ENCODE results near the gene GIMAP6. TPM values are rescaled to one million over a fixed set of nuclear protein-coding genes. Genes with fewer than 3 reads are reported as not detected.
"Not testable (repeated sequence)": the region's sequence is repeated elsewhere in the genome, so short reads cannot be mapped to it uniquely, and the experiment has no call there.

Gene GIMAP6
- total RNA-seq, 1 experiment from 2014 or later: not detected

DNA sequence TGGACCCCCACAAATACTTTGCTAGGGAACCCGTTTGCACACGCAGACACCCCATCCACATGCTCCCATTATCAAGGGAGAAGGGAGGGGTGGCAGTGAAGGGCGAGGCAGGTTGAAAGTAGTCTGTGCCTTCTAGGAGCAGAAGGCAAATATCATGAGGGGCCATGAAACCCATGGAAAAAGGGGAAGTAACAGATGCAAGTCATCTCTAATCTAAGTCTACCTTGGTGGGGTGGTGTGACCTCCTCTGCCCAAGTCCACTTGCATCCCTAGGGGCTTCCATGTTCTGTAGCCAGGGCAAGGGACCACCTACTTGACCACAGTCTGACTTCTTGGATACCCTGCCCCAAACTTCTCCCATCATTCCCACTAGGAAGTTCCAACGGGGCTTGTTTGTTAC lies 5.5 kb downstream of the GIMAP6 start:
- no peaks in the 10 kb centered on the region for H3K4me1 ChIP-seq (replicated peaks)
- H3K27ac ChIP-seq: no peak overlapping the region
- no peak overlapping the region for H3K4me3 ChIP-seq
- no peaks in the 10 kb centered on the region for H3K27me3 ChIP-seq (replicated peaks)
- H3K36me3 ChIP-seq: no peaks in the 10 kb centered on the region
- DNase-seq (ENCODE audit: low read depth in 1 of 2, low spot score in 2 of 2): no peak
- H3K9me3 ChIP-seq (replicated peaks): no peaks in the 10 kb centered on the region

DNA sequence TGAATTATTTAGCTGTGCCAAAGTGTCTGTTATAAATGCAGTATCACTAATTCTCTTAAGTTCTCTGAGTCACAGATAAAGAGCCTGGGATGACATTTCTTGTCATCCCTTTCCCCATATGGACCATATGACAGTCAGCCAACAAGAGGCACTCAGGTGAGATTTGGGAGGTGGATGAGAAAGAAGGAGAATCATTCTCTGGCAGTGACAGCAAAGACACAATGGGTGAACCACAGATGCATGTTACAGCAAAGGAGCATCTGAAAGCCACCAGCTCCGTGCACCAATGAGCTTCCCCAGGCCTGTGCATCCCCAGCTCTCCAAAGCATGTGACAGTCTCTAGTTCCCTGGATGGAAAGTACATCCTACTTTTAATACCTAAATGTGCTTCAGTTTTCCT lies 10.8 kb downstream of the GIMAP6 start:
- Histone ChIP-seq H3K36me3 (no peaks in the 10 kb centered on the region), H3K4me3 (no peak overlapping the region), H3K4me1 (replicated peaks) (no peaks in the 10 kb centered on the region), H3K27me3 (replicated peaks) (no peaks in the 10 kb centered on the region), H3K27ac (no peak overlapping the region), H3K9me3 (replicated peaks) (no peaks in the 10 kb centered on the region)
- no peak for DNase-seq (ENCODE audit: low read depth in 1 of 2, low spot score in 2 of 2)

- H3K4me1 ChIP-seq (replicated peaks): no peaks in the 10 kb centered on the region
- no peaks in the 10 kb centered on the region for H3K27me3 ChIP-seq (replicated peaks)
- H3K36me3 ChIP-seq: no peaks in the 10 kb centered on the region
- no peak for DNase-seq (ENCODE audit: low read depth in 1 of 2, low spot score in 2 of 2)
- no peak overlapping the region for H3K27ac ChIP-seq
- H3K9me3 ChIP-seq (replicated peaks): no peaks in the 10 kb centered on the region
- no peak overlapping the region for H3K4me3 ChIP-seq
Observed at GRCh38 chr7:150620617-150621371, 11.4 kb downstream of the GIMAP6 start.

DNA sequence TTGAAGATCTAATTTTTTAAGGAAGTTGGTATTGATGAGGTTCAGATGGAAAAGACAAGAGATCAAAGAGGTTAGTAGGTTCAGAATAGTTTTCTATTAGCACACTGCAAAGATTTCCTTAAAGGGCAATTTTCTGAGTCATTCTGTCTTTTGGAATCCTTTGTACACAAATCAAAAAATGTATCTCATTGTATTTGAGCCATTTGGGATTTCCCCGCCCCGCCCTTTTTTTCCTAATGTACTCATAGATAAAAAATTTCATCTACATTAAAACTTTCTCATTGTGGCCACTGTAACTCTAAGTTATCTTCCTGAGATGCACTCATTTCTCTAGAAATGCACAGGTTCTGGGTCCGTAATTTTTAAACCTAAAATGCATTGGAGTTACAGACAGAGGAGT lies 12.1 kb downstream of the GIMAP6 start:
- Histone ChIP-seq H3K27me3 (replicated peaks) (no peaks in the 10 kb centered on the region), H3K36me3 (no peaks in the 10 kb centered on the region), H3K4me1 (replicated peaks) (no peaks in the 10 kb centered on the region), H3K27ac (no peak overlapping the region), H3K4me3 (no peak overlapping the region), H3K9me3 (replicated peaks) (no peaks in the 10 kb centered on the region)
- DNase-seq (ENCODE audit: low read depth in 1 of 2, low spot score in 2 of 2): no peak

- H3K9me3 ChIP-seq (replicated peaks); H3K36me3 ChIP-seq; DNase-seq (ENCODE audit: low read depth in 1 of 2, low spot score in 2 of 2); H3K4me3 ChIP-seq; H3K27me3 ChIP-seq (replicated peaks); H3K4me1 ChIP-seq (replicated peaks); H3K27ac ChIP-seq: not testable (repeated sequence)
Observed at GRCh38 chr7:150615221-150615755, 16.9 kb downstream of the GIMAP6 start.

DNA sequence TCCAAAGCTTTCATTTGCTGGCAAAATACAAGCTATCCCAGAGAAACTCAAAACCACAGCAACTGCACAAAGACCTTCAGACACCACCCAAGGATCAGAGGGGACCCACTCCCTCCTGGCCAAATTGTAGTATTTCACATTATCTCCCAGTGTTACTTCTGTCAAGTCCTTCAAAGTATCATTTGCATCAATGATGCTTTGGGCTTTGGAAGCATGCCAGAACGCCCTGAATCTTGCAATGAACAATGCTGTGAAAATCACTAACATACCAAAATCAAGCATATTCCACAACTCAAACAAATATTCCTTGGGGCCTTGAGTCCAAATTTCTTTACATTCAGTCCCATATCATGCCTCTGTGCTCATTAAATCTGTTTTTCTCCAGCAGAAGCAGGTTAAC lies 17.8 kb downstream of the GIMAP6 start:
- H3K4me3 ChIP-seq; H3K27me3 ChIP-seq (replicated peaks); DNase-seq (ENCODE audit: low read depth in 1 of 2, low spot score in 2 of 2); H3K27ac ChIP-seq; H3K9me3 ChIP-seq (replicated peaks); H3K4me1 ChIP-seq (replicated peaks); H3K36me3 ChIP-seq: not testable (repeated sequence)

DNA sequence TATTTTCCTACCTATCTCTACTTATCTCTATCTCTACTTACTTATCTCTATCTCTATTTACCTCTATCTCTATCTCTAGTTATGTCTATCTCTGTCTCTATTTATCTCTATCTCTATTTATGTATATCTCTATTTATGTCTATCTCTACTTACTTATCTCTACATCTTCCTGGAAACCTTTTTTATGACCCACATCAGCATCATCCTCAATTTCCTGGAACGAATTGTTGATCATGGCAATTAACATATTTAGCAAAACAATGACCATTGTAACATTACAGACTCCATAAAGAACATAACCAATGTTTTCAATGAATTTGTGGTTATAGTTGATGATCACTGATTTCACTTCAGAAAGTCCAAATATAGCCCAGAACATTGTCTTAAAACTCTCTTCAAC lies 18.3 kb downstream of the GIMAP6 start:
- Histone ChIP-seq H3K4me3 (no peak overlapping the region), H3K27ac (no peak overlapping the region), H3K9me3 (replicated peaks) (no peaks in the 10 kb centered on the region), H3K4me1 (replicated peaks) (no peaks in the 10 kb centered on the region), H3K27me3 (replicated peaks) (no peaks in the 10 kb centered on the region), H3K36me3 (no peaks in the 10 kb centered on the region)
- DNase-seq (ENCODE audit: low read depth in 1 of 2, low spot score in 2 of 2): no peak

- DNase-seq (ENCODE audit: low read depth in 1 of 2, low spot score in 2 of 2): no peak
- H3K4me1 ChIP-seq (replicated peaks): no peaks in the 10 kb centered on the region
Observed at GRCh38 chr7:150612925-150613324, 19.3 kb downstream of the GIMAP6 start.

GRCh38 chr7:150610233-150610632 lies 22.0 kb downstream of the GIMAP6 start:
- no peaks in the 10 kb centered on the region for H3K27me3 ChIP-seq (replicated peaks)
- H3K36me3 ChIP-seq: no peaks in the 10 kb centered on the region
- H3K4me1 ChIP-seq (replicated peaks): no peaks in the 10 kb centered on the region
- no peak overlapping the region for H3K4me3 ChIP-seq
- no peak overlapping the region for H3K27ac ChIP-seq
- H3K9me3 ChIP-seq (replicated peaks): no peaks in the 10 kb centered on the region
- DNase-seq (ENCODE audit: low read depth in 1 of 2, low spot score in 2 of 2): no peak

More at GRCh38 chr7:150612925-150613324, 19.3 kb downstream of the GIMAP6 start:
- no peaks in the 10 kb centered on the region for H3K36me3 ChIP-seq
- H3K27me3 ChIP-seq (replicated peaks): no peaks in the 10 kb centered on the region
- H3K27ac ChIP-seq: no peak overlapping the region
- H3K4me3 ChIP-seq: no peak overlapping the region
- H3K9me3 ChIP-seq (replicated peaks): no peaks in the 10 kb centered on the region

GRCh38 chr7:150603600-150603999 lies 28.6 kb downstream of the GIMAP6 start:
- H3K27me3 ChIP-seq (replicated peaks); H3K27ac ChIP-seq; H3K4me1 ChIP-seq (replicated peaks); DNase-seq (ENCODE audit: low read depth in 1 of 2, low spot score in 2 of 2); H3K36me3 ChIP-seq; H3K4me3 ChIP-seq; H3K9me3 ChIP-seq (replicated peaks): not testable (repeated sequence)

- Histone ChIP-seq H3K4me1 (replicated peaks) (no peaks in the 10 kb centered on the region), H3K27me3 (replicated peaks) (no peaks in the 10 kb centered on the region), H3K36me3 (no peaks in the 10 kb centered on the region), H3K4me3 (no peak overlapping the region), H3K9me3 (replicated peaks) (no peaks in the 10 kb centered on the region), H3K27ac (no peak overlapping the region)
- DNase-seq (ENCODE audit: low read depth in 1 of 2, low spot score in 2 of 2): no peak
Observed at GRCh38 chr7:150595361-150595760, 36.8 kb downstream of the GIMAP6 start.

- H3K27me3 ChIP-seq (replicated peaks): no peaks in the 10 kb centered on the region
- H3K4me1 ChIP-seq (replicated peaks): no peaks in the 10 kb centered on the region
- no peaks in the 10 kb centered on the region for H3K9me3 ChIP-seq (replicated peaks)
- H3K27ac ChIP-seq: no peak overlapping the region
- H3K36me3 ChIP-seq: no peaks in the 10 kb centered on the region
- DNase-seq (ENCODE audit: low read depth in 1 of 2, low spot score in 2 of 2): no peak
- no peak overlapping the region for H3K4me3 ChIP-seq
Observed at GRCh38 chr7:150594805-150595204, 37.4 kb downstream of the GIMAP6 start.

DNA sequence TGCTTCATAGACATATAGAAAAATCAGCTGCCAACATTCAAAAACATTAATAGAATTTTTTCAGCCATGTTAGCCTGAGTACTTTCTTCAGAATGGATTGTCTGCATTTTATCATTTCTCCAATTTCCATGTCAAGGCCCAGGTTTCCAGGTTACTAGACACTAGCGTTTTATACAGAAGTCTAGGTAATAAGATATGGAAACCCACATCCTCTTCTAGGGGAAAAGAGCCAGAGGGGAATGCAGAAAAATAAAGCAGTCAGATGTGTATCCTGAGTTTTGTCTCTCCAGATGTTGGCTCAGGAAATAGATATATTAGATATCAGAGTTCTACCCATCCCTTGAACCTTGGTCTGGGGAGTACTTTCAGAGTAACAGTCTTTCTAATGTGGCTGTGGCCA lies 44.6 kb downstream of the GIMAP6 start:
- no peak overlapping the region for H3K27ac ChIP-seq
- no peak overlapping the region for H3K4me3 ChIP-seq
- no peaks in the 10 kb centered on the region for H3K9me3 ChIP-seq (replicated peaks)
- no peak for DNase-seq (ENCODE audit: low read depth in 1 of 2, low spot score in 2 of 2)
- H3K27me3 ChIP-seq (replicated peaks): no peaks in the 10 kb centered on the region
- H3K36me3 ChIP-seq: no peaks in the 10 kb centered on the region
- H3K4me1 ChIP-seq (replicated peaks): no peaks in the 10 kb centered on the region

DNA sequence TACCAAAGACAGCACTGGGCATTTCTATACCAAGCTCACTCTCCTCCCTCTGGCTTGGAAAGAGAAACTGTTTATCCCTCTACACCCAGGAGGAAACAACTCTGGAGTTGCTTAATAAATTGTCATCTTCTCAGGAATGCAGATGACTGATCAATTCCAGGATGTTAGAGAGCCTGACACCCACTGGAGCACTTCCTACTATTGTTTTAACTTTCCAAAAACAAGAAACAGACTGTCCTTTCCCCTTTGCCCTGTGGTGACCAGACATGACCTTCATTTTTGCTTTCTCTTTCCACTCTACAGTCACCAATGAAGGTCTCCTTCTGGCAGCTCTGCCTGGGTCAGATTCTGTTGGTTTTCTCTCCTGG lies 45.4 kb downstream of the GIMAP6 start:
- DNase-seq (ENCODE audit: low read depth in 1 of 2, low spot score in 2 of 2): no peak
- Histone ChIP-seq H3K27me3 (replicated peaks) (no peaks in the 10 kb centered on the region), H3K4me1 (replicated peaks) (no peaks in the 10 kb centered on the region), H3K9me3 (replicated peaks) (no peaks in the 10 kb centered on the region), H3K36me3 (no peaks in the 10 kb centered on the region), H3K27ac (no peak overlapping the region), H3K4me3 (no peak overlapping the region)

All from SJSA1 (cell line).